ENCODE measurements around the gene LRRC3. TPM values are rescaled to one million over a fixed set of nuclear protein-coding genes. Genes with fewer than 3 reads are reported as not detected.

The LRRC3 gene
- total and polyA plus RNA-seq, 4 donors: 0.63 to 5.3 (median 1.5) TPM

DNA sequence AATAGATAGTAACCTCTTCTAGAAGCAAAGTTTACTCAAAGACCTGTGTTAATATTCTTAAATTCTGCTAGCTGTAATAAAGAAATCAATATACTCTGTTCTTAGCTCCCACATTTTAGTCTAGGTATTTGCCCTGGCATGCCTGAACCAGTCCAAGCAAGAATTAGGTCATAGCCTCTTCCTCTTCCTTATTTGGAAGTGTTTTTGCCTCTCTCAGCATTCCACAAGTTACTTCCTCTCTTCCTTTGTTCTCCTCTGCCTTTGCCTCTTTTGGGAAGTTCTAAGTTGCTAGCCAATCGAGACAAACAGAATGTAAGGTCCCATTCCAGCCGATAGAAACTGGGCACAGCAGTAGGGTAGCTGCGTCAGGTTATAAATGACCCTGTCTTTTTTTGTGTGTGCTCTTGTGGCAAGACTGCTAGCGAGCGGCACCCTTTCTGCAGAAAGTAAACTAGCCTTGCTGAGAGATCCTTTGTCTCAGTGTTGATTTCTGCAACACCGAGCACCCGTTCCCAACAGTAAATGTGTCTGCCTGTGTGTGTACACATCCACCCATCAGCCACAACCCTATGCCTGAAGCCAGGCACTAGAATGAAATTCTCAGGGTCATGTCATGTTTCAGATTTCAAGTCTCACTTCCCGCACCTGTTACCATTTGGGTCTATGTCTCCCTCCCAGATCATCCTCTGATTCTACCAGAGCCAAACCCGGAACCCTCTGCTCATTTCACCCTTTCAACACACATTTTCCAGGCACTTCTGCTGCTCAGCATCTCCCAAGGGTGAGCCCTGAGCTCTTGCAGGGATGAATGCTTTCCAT lies 37.5 kb downstream of the LRRC3 start:
- H3K4me3 ChIP-seq (ENCODE audit: low read length in 2 of 2): no peak overlapping the region
- peaks cover 10% of the 10 kb centered on the region for H3K9me3 ChIP-seq (ENCODE audit: control insufficient read depth, low read length)
- H3K27me3 ChIP-seq (ENCODE audit: control insufficient read depth in 1 of 2, insufficient read depth in 2 of 2, low read length in 1 of 2): peaks cover 0 to 2% of the 10 kb centered on the region in 2 donors
- no peaks in the 10 kb centered on the region for H3K36me3 ChIP-seq (ENCODE audit: control insufficient read depth in 1 of 2, insufficient read depth in 2 of 2, low read length in 1 of 2)
- WGBS, 2 donors: 86 to 88% methylated on average over 9 of the region's 9 CpGs
- no peaks in the 10 kb centered on the region for H3K4me1 ChIP-seq (ENCODE audit: control insufficient read depth in 1 of 2, insufficient read depth in 2 of 2, low read length in 2 of 2)
- ATAC-seq (ENCODE audit: low FRiP score) (no peak), DNase-seq (no peak)
- no peak overlapping the region for H3K27ac ChIP-seq (ENCODE audit: low read depth in 1 of 2, low read length in 2 of 2)
- intact Hi-C loops (cut with DNase I): no loop called here

DNA sequence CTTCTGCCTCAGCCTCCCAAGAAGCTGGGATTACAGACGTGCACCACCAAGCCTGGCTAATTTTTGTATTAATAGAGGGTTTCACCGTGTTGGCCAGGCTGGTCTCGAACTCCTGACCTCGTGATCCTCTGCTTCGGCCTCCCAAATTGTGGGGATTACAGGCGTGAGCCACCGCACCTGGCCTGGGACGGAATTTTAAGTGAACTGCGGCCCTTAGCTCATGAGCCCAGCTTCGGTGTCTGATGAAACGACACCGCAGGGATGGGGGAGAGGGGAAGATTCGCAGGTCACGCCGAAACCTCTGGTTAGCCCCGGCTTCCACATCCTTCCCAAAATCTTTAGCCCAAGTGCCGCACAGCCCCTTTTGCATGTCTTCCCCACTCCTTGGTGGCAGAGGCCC lies 39.1 kb downstream of the LRRC3 start:
- Histone ChIP-seq H3K36me3 (ENCODE audit: control insufficient read depth in 1 of 2, insufficient read depth in 2 of 2, low read length in 1 of 2) (no peaks in the 10 kb centered on the region), H3K27me3 (ENCODE audit: control insufficient read depth in 1 of 2, insufficient read depth in 2 of 2, low read length in 1 of 2) (peaks cover 0 to 2% of the 10 kb centered on the region in 2 donors), H3K27ac (ENCODE audit: low read depth in 1 of 2, low read length in 2 of 2) (no peak overlapping the region), H3K9me3 (ENCODE audit: control insufficient read depth, low read length) (peaks cover 9% of the 10 kb centered on the region), H3K4me1 (ENCODE audit: control insufficient read depth in 1 of 2, insufficient read depth in 2 of 2, low read length in 2 of 2) (no peaks in the 10 kb centered on the region), H3K4me3 (ENCODE audit: low read length in 2 of 2) (no peak overlapping the region)
- intact Hi-C loops (cut with DNase I): no loop called here
- peak in 1 of 2 donors; percentile 60 for DNase-seq
- no peak for ATAC-seq (ENCODE audit: low FRiP score)
- whole genome bisulfite sequencing, 2 donors: 94 to 96% methylated on average over 17 of the region's 17 CpGs

DNA sequence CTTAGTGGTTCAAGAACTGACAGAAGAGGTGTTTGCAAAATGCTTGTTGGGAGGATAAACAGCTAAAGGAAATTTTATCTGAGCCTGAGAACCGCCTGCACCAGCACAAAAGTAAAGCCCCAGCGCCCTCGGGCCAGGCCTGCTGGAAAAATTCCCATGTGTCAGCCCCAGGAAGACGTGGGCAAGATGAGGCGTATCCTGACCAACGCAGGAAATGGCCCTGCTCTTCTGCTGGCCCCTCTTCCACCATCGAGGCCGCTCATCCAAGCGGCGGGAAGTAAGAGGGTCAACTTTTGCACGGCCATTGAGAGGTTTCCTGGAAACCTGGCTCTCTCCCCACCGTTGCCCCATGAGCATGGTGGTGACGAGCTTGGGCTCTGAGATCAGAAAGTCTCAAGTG lies 39.6 kb downstream of the LRRC3 start:
- intact Hi-C loops (cut with DNase I): no loop called here
- Histone ChIP-seq H3K27me3 (ENCODE audit: control insufficient read depth in 1 of 2, insufficient read depth in 2 of 2, low read length in 1 of 2) (peaks cover 0 to 2% of the 10 kb centered on the region in 2 donors), H3K36me3 (ENCODE audit: control insufficient read depth in 1 of 2, insufficient read depth in 2 of 2, low read length in 1 of 2) (no peaks in the 10 kb centered on the region), H3K4me1 (ENCODE audit: control insufficient read depth in 1 of 2, insufficient read depth in 2 of 2, low read length in 2 of 2) (no peaks in the 10 kb centered on the region), H3K9me3 (ENCODE audit: control insufficient read depth, low read length) (peaks cover 9% of the 10 kb centered on the region), H3K27ac (ENCODE audit: low read depth in 1 of 2, low read length in 2 of 2) (no peak overlapping the region), H3K4me3 (ENCODE audit: low read length in 2 of 2) (no peak overlapping the region)
- no peak for ATAC-seq (ENCODE audit: low FRiP score)
- WGBS, 2 donors: 90 to 92% methylated on average over 13 of the region's 13 CpGs
- DNase-seq: no peak

DNA sequence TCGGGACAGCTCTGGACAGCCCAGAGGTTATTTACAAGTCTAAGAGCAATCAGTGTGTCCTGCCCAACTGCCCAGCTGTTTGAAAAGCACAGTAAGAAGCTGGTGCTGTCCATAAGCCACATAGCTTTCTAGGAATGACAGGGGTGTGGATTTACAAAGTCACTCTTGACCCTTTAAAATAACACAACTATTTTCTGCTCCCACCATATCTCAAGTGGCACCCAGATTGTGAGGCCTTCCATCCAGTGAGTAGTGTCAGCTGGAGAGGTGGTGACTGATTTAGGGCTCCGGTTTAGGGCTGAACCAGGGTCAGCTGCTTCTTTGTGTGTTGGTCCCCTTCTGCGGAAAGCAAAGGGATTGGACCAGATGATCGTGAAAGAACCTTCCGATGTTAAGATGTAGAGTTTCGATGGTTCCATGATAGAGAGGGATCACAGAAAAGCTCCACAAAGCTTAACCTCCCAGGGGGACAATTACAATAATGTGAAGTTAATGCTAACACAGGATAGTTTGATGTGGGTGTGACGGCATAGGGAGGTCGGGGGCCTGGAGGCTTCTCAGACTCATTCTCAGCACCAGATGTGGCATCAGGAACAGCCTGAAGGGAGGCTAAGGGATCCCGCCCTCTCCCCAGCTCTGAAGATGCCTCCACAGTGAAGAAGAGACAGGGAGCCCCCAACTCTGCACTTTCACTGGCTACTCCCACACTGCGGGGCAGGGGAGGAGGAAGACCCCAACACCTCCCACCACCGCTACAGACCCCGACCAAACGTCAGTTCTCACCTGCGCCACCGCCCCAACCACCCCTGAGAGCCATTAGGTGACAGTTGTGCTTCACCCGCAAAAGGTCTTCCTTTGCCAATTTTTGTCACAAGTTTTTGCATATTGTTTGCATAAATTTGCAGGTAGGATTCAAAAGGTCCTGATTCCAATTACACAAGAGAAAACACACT lies 40.6 kb downstream of the LRRC3 start:
- 83 to 85% methylated on average over 16 of the region's 16 CpGs for WGBS, 2 donors
- DNase-seq (no peak), ATAC-seq (ENCODE audit: low FRiP score) (no peak)
- H3K36me3 ChIP-seq (ENCODE audit: control insufficient read depth in 1 of 2, insufficient read depth in 2 of 2, low read length in 1 of 2): no peaks in the 10 kb centered on the region
- H3K27me3 ChIP-seq (ENCODE audit: control insufficient read depth in 1 of 2, insufficient read depth in 2 of 2, low read length in 1 of 2): peaks cover 0 to 2% of the 10 kb centered on the region in 2 donors
- H3K4me3 ChIP-seq (ENCODE audit: low read length in 2 of 2): no peak overlapping the region
- peaks cover 9% of the 10 kb centered on the region for H3K9me3 ChIP-seq (ENCODE audit: control insufficient read depth, low read length)
- H3K27ac ChIP-seq (ENCODE audit: low read depth in 1 of 2, low read length in 2 of 2): no peak overlapping the region
- no peaks in the 10 kb centered on the region for H3K4me1 ChIP-seq (ENCODE audit: control insufficient read depth in 1 of 2, insufficient read depth in 2 of 2, low read length in 2 of 2)
- intact Hi-C loops (cut with DNase I): no loop called here

DNA sequence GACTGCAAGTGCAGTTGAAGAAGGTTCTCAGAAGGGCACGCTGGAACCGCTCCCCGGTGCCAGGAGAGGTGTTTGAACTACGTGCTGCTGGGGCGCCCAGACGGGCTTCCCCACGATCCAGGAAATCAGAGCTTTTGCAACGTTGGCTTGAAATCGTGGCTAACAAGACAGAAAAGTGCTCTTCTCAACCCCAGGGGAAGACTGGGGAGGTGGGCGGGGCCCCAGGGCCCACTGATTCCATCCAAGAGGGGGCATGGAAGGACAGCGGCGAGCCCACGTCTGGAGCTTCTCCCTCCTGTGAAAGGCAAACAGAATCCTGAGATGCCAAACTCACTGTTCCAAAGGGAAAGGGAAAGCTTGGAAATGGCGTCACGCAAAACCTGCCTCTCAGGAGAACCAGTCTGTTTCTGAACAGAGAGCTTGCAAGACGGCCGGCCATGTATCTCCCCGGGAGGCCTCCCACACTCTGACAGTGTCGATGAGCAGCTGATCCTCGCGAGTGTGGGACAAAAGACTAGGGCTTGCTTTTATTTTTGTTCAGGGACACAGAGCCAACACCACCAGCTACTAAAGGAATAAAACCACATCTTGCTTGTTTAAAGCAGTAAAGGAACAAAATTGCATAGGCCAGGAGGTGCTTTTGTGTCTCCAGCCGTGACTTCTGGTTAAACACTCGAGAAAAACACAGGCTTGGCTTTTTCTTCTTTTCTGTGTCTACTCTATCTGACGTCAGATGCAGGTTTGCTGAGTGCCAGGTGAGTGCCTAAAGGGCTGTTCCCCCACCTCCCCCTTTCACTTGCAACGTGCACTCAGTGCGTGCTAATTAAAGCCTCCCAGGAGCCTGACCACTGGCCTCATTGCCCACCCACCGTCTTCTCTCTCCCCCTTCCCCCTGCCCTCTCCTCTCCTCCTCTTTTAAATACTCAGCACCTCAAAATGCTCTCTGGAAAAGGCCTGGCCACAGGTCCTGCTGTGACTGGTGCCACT lies 41.5 kb downstream of the LRRC3 start:
- Histone ChIP-seq H3K27ac (ENCODE audit: low read depth in 1 of 2, low read length in 2 of 2) (no peak overlapping the region), H3K36me3 (ENCODE audit: control insufficient read depth in 1 of 2, insufficient read depth in 2 of 2, low read length in 1 of 2) (no peaks in the 10 kb centered on the region), H3K9me3 (ENCODE audit: control insufficient read depth, low read length) (peaks cover 8% of the 10 kb centered on the region), H3K27me3 (ENCODE audit: control insufficient read depth in 1 of 2, insufficient read depth in 2 of 2, low read length in 1 of 2) (peaks cover 0 to 1% of the 10 kb centered on the region in 2 donors), H3K4me1 (ENCODE audit: control insufficient read depth in 1 of 2, insufficient read depth in 2 of 2, low read length in 2 of 2) (no peaks in the 10 kb centered on the region), H3K4me3 (ENCODE audit: low read length in 2 of 2) (no peak overlapping the region)
- 47 to 51% methylated on average over 27 of the region's 27 CpGs for WGBS, 2 donors
- intact Hi-C loops (cut with DNase I): no loop called here
- DNase-seq: peak; percentile 28 to 62
- ATAC-seq (ENCODE audit: low FRiP score): no peak

DNA sequence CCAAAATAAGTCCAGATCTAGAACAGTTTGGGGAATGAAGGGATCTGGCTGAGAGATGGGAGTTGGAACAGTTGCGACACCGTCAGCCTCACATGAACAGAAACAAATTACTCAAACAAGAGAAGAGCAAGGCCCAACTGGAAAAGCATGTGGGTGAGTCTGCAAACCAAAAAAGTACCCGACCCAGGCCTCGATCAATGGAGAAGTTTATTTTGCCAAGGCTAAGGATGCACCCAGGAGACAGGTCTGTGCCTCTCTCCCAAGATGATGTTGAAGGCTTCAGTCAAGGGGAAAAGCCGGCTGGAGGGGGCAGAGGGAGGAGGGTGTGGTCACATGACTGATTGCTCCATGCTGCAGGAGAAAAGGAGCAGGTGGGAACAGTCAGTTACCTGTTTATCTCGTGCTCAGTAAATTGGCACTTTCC lies 42.4 kb downstream of the LRRC3 start:
- Histone ChIP-seq H3K36me3 (ENCODE audit: control insufficient read depth in 1 of 2, insufficient read depth in 2 of 2, low read length in 1 of 2) (no peaks in the 10 kb centered on the region), H3K27ac (ENCODE audit: low read depth in 1 of 2, low read length in 2 of 2) (no peak overlapping the region), H3K4me1 (ENCODE audit: control insufficient read depth in 1 of 2, insufficient read depth in 2 of 2, low read length in 2 of 2) (no peaks in the 10 kb centered on the region), H3K9me3 (ENCODE audit: control insufficient read depth, low read length) (peaks cover 7% of the 10 kb centered on the region), H3K27me3 (ENCODE audit: control insufficient read depth in 1 of 2, insufficient read depth in 2 of 2, low read length in 1 of 2) (no peaks in the 10 kb centered on the region), H3K4me3 (ENCODE audit: low read length in 2 of 2) (no peak overlapping the region)
- intact Hi-C loops (cut with DNase I): no loop called here
- WGBS, 2 donors: 39 to 42% methylated on average over 6 of the region's 6 CpGs
- ATAC-seq (ENCODE audit: low FRiP score) (peak; percentile 63), DNase-seq (peak; percentile 33 to 34)

DNA sequence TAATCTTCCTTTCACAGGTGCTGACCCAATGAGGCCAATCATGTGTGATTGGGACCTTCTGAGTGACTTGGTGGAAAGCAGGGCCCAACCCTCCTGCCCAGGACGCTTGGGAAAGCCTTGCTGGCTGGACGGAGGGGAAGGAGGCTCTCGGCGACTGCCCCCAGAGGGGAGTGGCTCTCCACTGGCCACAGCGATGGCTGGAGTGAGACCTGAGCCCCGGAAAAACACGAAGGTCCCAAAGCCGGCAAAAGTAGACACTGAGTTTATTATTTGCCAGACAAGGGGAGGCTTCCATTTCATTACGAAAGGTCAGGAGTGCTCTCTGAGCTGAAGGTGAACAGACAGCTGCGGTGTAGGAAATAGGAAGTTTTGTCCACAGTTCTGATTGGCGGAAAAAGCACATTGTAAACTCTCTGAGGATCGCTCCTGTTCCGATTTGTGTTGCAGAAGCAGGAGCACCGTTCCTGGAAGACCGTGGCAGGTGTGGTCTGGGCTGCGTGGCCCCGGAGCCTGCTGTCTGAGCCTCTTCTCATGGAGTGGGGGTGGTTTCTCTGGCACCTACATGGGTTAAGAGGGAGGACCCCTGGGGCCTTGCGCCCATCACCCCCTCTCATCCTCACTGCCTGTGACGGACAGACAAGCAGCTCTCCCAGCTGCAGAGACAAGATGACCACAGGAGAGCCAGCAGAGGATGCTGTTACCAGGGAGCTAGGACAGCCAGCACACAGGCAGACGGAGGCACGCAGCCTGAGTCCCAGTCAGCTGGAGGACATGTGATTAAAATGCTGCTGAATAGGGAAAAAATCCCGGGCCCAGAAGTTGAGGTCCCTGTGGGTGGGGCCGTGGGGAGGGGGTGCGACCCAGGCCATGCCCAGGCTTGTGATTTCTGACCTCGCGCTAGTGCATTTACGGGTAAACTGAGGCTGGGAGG lies 43.2 kb downstream of the LRRC3 start:
- Histone ChIP-seq H3K27me3 (ENCODE audit: control insufficient read depth in 1 of 2, insufficient read depth in 2 of 2, low read length in 1 of 2) (no peaks in the 10 kb centered on the region), H3K4me1 (ENCODE audit: control insufficient read depth in 1 of 2, insufficient read depth in 2 of 2, low read length in 2 of 2) (no peaks in the 10 kb centered on the region), H3K9me3 (ENCODE audit: control insufficient read depth, low read length) (peaks cover 1% of the 10 kb centered on the region), H3K27ac (ENCODE audit: low read depth in 1 of 2, low read length in 2 of 2) (no peak overlapping the region), H3K4me3 (ENCODE audit: low read length in 2 of 2) (no peak overlapping the region), H3K36me3 (ENCODE audit: control insufficient read depth in 1 of 2, insufficient read depth in 2 of 2, low read length in 1 of 2) (no peaks in the 10 kb centered on the region)
- DNase-seq (peak; percentile 34 to 48), ATAC-seq (ENCODE audit: low FRiP score) (no peak)
- intact Hi-C loops (cut with DNase I): no loop called here
- WGBS, 2 donors: 81 to 86% methylated on average over 27 of the region's 27 CpGs

Measured in aorta (tissue), 5 donors.